Psoas muscle (tissue), 8 donors: ENCODE results near the gene PC. TPM values are rescaled to one million over a fixed set of nuclear protein-coding genes. Genes with fewer than 3 reads are reported as not detected.

Experiments
- ATAC-seq, 4 donors: fragments of 200-7000 bp; cut with Tn5 transposase; one replicate each; pipeline ENCODE4 v1.9.1; 2020; ENCODE audit warnings: moderate library complexity in 3 of 4, mild to moderate bottlenecking in 2 of 4
- DNase-seq, 2 donors: peaks; one replicate each; pipeline ENCODE4 v3.0.0-alpha.2; 2020
- H3K27ac ChIP-seq: fragments of 200-600 bp; one replicate; pipeline ENCODE4 v1.8.0; 2022
- H3K27me3 ChIP-seq, 3 donors: fragments of 200-600 bp in 1 of 3; one replicate each; pipeline versions ENCODE4 v1.6.1 to v1.8.0; 2013 to 2022; ENCODE audit warnings: low read length in 2 of 3, mild to moderate bottlenecking in 2 of 3, moderate library complexity in 1 of 3; ENCODE audit not compliant: insufficient read depth in 3 of 3
- H3K36me3 ChIP-seq, 2 donors: fragments of 200-600 bp in 1 of 2; one replicate each; pipeline versions ENCODE4 v1.6.1 to v1.8.0; 2013 to 2022; ENCODE audit warnings: low read depth in 1 of 2, mild to moderate bottlenecking in 1 of 2, moderate library complexity in 1 of 2; ENCODE audit not compliant: insufficient read depth in 1 of 2
- H3K4me1 ChIP-seq: fragments of 200-600 bp; one replicate; pipeline ENCODE4 v1.8.0; 2022
- H3K4me3 ChIP-seq: fragments of 200-600 bp; one replicate; pipeline ENCODE4 v1.8.0; 2022; ENCODE audit warnings: mild to moderate bottlenecking
- H3K9me3 ChIP-seq: fragments of 200-600 bp; one replicate; pipeline ENCODE4 v1.8.0; 2022
- CTCF ChIP-seq: fragments of 200-600 bp; IDR thresholded peaks from one replicate; pipeline ENCODE4 v1.8.0; 2022; ENCODE audit warnings: antibody characterized with exemption
- WGBS, 3 donors: extraction: QIAGEN DNeasy Blood & Tissue Kit; methylation state at CpG; one replicate each; pipeline versions ENCODE4 v1.1.6 to v1.1.7; 2013; 5-methylcytosine and 5-hydroxymethylcytosine counted together
- intact Hi-C, 2 donors: fragments of 100-400 bp; cut with DNase I; formaldehyde crosslinking; loops; one replicate each; pipeline versions ENCODE4 v1.11.0 to v1.14.2; 2022
- polyA plus RNA-seq, 3 donors: library from polyadenylated mRNA; stranded (reverse); fragments of 200-250 nt; gene quantifications; one replicate each; pipeline ENCODE4 v1.2.3, GENCODE V29; 2013
- total RNA-seq, 4 donors: library from RNA; stranded (reverse); fragmentation: NEBNext Ultra II Directional in 2 of 4; extraction: Animal tissue kit (Norgen Biotek cat#: 25700) in 2 of 4; gene quantifications; one replicate each; pipeline versions ENCODE4 v1.2.1 to v1.2.4, GENCODE V29; 2021 to 2023
- donor health status: healthy with polysubstance abuse.
- donor health status: DM: no; HTN: no; CAD: no; lungs with moderate emphysema.
- donor health status: Bipolar disorder and iron deficiency.
- donor health status: healthy.
- donor health status: DM: yes; HTN: yes; CAD: no.
- donor health status: DM: no; HTN: no; CAD: no.
- donor health status: DM: no; HTN: no; CAD: no.
- donor health status: DM: yes; HTN: yes; CAD: no.

The PC gene
- total and polyA plus RNA-seq, 7 donors = 11.1 to 48.8 (median 18.3) TPM

GRCh38 chr11:66852466-66853241, 105.5 kb downstream of the PC start:
- intact Hi-C loops = no loop called here
- H3K36me3 ChIP-seq = peaks cover 0 to 25% of the 10 kb centered on the region in 2 donors
- ATAC-seq (no peak), DNase-seq (peak in 1 of 2 donors; percentile 48)
- no peaks in the 10 kb centered on the region for H3K9me3 ChIP-seq
- no peak overlapping the region for H3K27ac ChIP-seq
- WGBS, 3 donors = 90% methylated on average over 26 of the region's 26 CpGs
- peaks cover 3% of the 10 kb centered on the region for H3K4me1 ChIP-seq
- H3K4me3 ChIP-seq = no peak overlapping the region
- no peak for TF ChIP-seq CTCF
- H3K27me3 ChIP-seq = no peaks in the 10 kb centered on the region

GRCh38 chr11:66851698-66852465, 106.3 kb downstream of the PC start:
- Histone ChIP-seq H3K4me3 (no peak overlapping the region), H3K4me1 (peaks cover 3% of the 10 kb centered on the region), H3K36me3 (peaks cover 0 to 32% of the 10 kb centered on the region in 2 donors), H3K27ac (no peak overlapping the region), H3K27me3 (no peaks in the 10 kb centered on the region), H3K9me3 (no peaks in the 10 kb centered on the region)
- WGBS, 3 donors = 76 to 79% (median 78%) methylated on average over 26 of the region's 26 CpGs
- intact Hi-C loops = no loop called here
- TF ChIP-seq CTCF = no peak
- peak in 1 of 2 donors; percentile 39 for DNase-seq
- no peak for ATAC-seq

- 73 to 90% (median 83%) methylated on average over 4 of the region's 4 CpGs for WGBS, 3 donors
- DNase-seq = peak in 1 of 2 donors; percentile 41
- no peak overlapping the region for H3K4me3 ChIP-seq
- intact Hi-C loops = no loop called here
- no peaks in the 10 kb centered on the region for H3K9me3 ChIP-seq
- peaks cover 3% of the 10 kb centered on the region for H3K4me1 ChIP-seq
- H3K36me3 ChIP-seq = peaks cover 0 to 39% of the 10 kb centered on the region in 2 donors
- ATAC-seq = no peak
- TF ChIP-seq CTCF = no peak
- H3K27me3 ChIP-seq = no peaks in the 10 kb centered on the region
- H3K27ac ChIP-seq = no peak overlapping the region
These were observed 107.0 kb downstream of the PC start for GRCh38 chr11:66851239-66851596.

GRCh38 chr11:66850588-66851238, 107.5 kb downstream of the PC start:
- ATAC-seq (no peak), DNase-seq (peak in 1 of 2 donors; percentile 52)
- H3K27ac ChIP-seq = no peak overlapping the region
- no peak for TF ChIP-seq CTCF
- intact Hi-C loops = no loop called here
- H3K36me3 ChIP-seq = peaks cover 0 to 44% of the 10 kb centered on the region in 2 donors
- no peaks in the 10 kb centered on the region for H3K27me3 ChIP-seq
- H3K4me1 ChIP-seq = peaks cover 1% of the 10 kb centered on the region
- H3K4me3 ChIP-seq = no peak overlapping the region
- H3K9me3 ChIP-seq = no peaks in the 10 kb centered on the region
- WGBS, 3 donors = 91 to 92% (median 92%) methylated on average over 23 of the region's 23 CpGs
